K562 (cell line): ENCODE measurements around the gene LZTR1. TPM values are rescaled to one million over a fixed set of nuclear protein-coding genes. Genes with fewer than 3 reads are reported as not detected.

Experiments
- E2F4 ChIP-seq: sonication (generic); formaldehyde crosslinking; IDR thresholded peaks from 2 replicates; pipeline ENCODE4 v1.8.0; 2022; ENCODE audit warnings: mild to moderate bottlenecking, low read depth, missing genetic modification reagents
- FOXA1 ChIP-seq: fragments of 450-650 bp; IDR thresholded peaks from 2 replicates; pipeline ENCODE4 v1.6.1; 2016; ENCODE audit warnings: mild to moderate bottlenecking, borderline replicate concordance
- MBD1 ChIP-seq: fragments of 250-450 bp; sonication (Bioruptor Pico); IDR thresholded peaks from 2 replicates; pipeline ENCODE4 v1.8.0; 2022; ENCODE audit warnings: inconsistent platforms
- MLX ChIP-seq, 2 experiments: fragments of 450-650 bp in 1 of 2; sonication (generic) in 1 of 2; formaldehyde crosslinking; conservative IDR thresholded peaks; 2 replicates each; pipeline versions ENCODE4 v1.4.0 to v1.8.1; 2020 to 2022; ENCODE audit warnings: mild to moderate bottlenecking in 1 of 2, missing genetic modification reagents in 1 of 2
- NR2F6 ChIP-seq: fragments of 450-650 bp; formaldehyde crosslinking; IDR thresholded peaks from 2 replicates; pipeline ENCODE4 v1.4.0; 2020; ENCODE audit warnings: mild to moderate bottlenecking
- SRSF7 ChIP-seq: fragments of 200-400 bp; formaldehyde crosslinking; optimal IDR thresholded peaks from 2 replicates; pipeline ENCODE3; 2017; ENCODE audit warnings: mild to moderate bottlenecking, low read depth, low read length
- ZBTB9 ChIP-seq: fragments of 450-650 bp; formaldehyde crosslinking; IDR thresholded peaks from 2 replicates; pipeline ENCODE4 v1.4.0; 2020; ENCODE audit warnings: mild to moderate bottlenecking, moderate library complexity
- ZNF23 ChIP-seq: fragments of 250-450 bp; sonication (Bioruptor Pico); IDR thresholded peaks from 2 replicates; pipeline ENCODE4 v1.4.0; 2020; ENCODE audit warnings: mild to moderate bottlenecking
- polyA plus RNA-seq, 8 experiments: library from polyadenylated mRNA; depleted of rRNA in 4 of 8; stranded (reverse) in 5 of 8; unstranded in 3 of 8; fragments of >200 nt; fragmentation: Nextera tagmentation in 2 of 8; fragmentation: Illumina TruSeq in 1 of 8; extraction: Ambion mirVana in 2 of 8; extraction: Trizol in 1 of 8; gene quantifications; 2 replicates each; pipeline versions ENCODE4 v1.2.1 to v1.2.3, GENCODE V29; 2011 to 2014; ENCODE audit warnings: inconsistent platforms in 1 of 8, missing spikeins in 1 of 8
- total RNA-seq, 7 experiments: library from RNA; depleted of rRNA in 6 of 7; stranded (reverse); fragments of >200 nt in 6 of 7; fragmentation: Illumina TruSeq in 2 of 7; extraction: Trizol in 2 of 7; gene quantifications; 2 replicates each; pipeline versions ENCODE4 v1.2.1 to v1.2.3, GENCODE V29; 2011 to 2021; ENCODE audit warnings: low replicate concordance in 1 of 7

The LZTR1 gene
- total and polyA plus RNA-seq, 9 of the 15 experiments (the other 6 are each of a cell fraction or from before 2014, with no cell fraction given): 2.2 to 135 (median 63.0) TPM

- TF ChIP-seq FOXA1 (no peak), E2F4 (CRISPR knock-in tag) (no peak), NR2F6 (CRISPR knock-in tag) (no peak), ZNF23 (CRISPR knock-in tag) (no peak), ZBTB9 (CRISPR knock-in tag) (0 out of 2 replicates have a peak, but pooled peaks have one; percentile 24), MLX (CRISPR knock-in tag; conservative IDR thresholded peaks at IDR 0.05) (0 out of 4 replicates have a peak, but pooled peaks of 1 of the 2 experiments have one; percentile 4), SRSF7 (no peak), MBD1 (CRISPR knock-in tag) (no peak)
Measured at GRCh38 chr22:20994902-20995241, 12.8 kb downstream of the LZTR1 start (continued).
